Uterus (tissue), 4 donors: Measurements from ENCODE around the gene CAMK2A. TPM values are rescaled to one million over a fixed set of nuclear protein-coding genes. Genes with fewer than 3 reads are reported as not detected.

Experiments
- DNase-seq, 2 donors: peaks; one replicate each; pipeline ENCODE4 v3.0.0-alpha.2; 2019 to 2020
- H3K27ac ChIP-seq, 2 donors: fragments of 200-600 bp; sonication (generic); 1 replicate in 1 of 2; 2 replicates in 1 of 2; pipeline ENCODE4 v1.5.1; 2016 to 2018
- H3K27me3 ChIP-seq, 2 donors: fragments of 200-600 bp; sonication (generic); one replicate each; pipeline ENCODE4 v1.5.1; 2018 to 2019; ENCODE audit warnings: control low read depth in 1 of 2
- H3K36me3 ChIP-seq, 2 donors: fragments of 200-600 bp; sonication (generic); one replicate each; pipeline ENCODE4 v1.5.1; 2019; ENCODE audit warnings: control low read depth in 1 of 2
- H3K4me1 ChIP-seq, 2 donors: fragments of 200-600 bp; sonication (generic); one replicate each; pipeline ENCODE4 v1.5.1; 2018 to 2019; ENCODE audit warnings: control low read depth in 1 of 2
- H3K4me3 ChIP-seq, 2 donors: fragments of 200-600 bp; sonication (generic); 1 replicate in 1 of 2; 2 replicates in 1 of 2; pipeline ENCODE4 v1.5.1; 2018 to 2019; ENCODE audit warnings: mild to moderate bottlenecking in 1 of 2
- H3K9me3 ChIP-seq, 2 donors: fragments of 200-600 bp; sonication (generic); one replicate each; pipeline ENCODE4 v1.5.1; 2019; ENCODE audit warnings: control low read depth in 1 of 2
- CTCF ChIP-seq, 4 experiments: fragments of 200-600 bp in 2 of 4; fragments of 450-650 bp in 2 of 4; sonication (generic) in 2 of 4; IDR thresholded peaks; one replicate each; pipeline ENCODE4 v1.5.1; 2016 to 2019; ENCODE audit warnings: antibody characterized with exemption in 4 of 4, mild to moderate bottlenecking in 2 of 4, moderate library complexity in 1 of 4
- POLR2A ChIP-seq, 2 donors: fragments of 450-650 bp; IDR thresholded peaks; one replicate each; pipeline ENCODE4 v1.6.1; 2016; ENCODE audit warnings: antibody characterized with exemption in 2 of 2, mild to moderate bottlenecking in 1 of 2, moderate library complexity in 1 of 2
- intact Hi-C: fragments of 100-400 bp; cut with DNase I; formaldehyde crosslinking; loops from one replicate; pipeline ENCODE4 v1.15.1; 2023; ENCODE audit warnings: low total_unique reads
- total RNA-seq, 4 donors: library from RNA; depleted of rRNA in 3 of 4; stranded (reverse); fragments of >200 nt in 3 of 4; gene quantifications; one replicate each; pipeline versions ENCODE4 v1.1.0 to v1.2.4, GENCODE V29; 2014 to 2023
- donor health status: DM: yes; HTN: yes; CAD: no.

The CAMK2A gene
- total RNA-seq, 4 donors from 2014 or later = under 0.01 to 23.7 (median 4.3) TPM

- DNase-seq = no peak
- Histone ChIP-seq H3K36me3 (no peaks in the 10 kb centered on the region), H3K27me3 (no peaks in the 10 kb centered on the region), H3K4me1 (peaks cover 0 to 4% of the 10 kb centered on the region in 2 donors), H3K27ac (no peak overlapping the region), H3K9me3 (no peaks in the 10 kb centered on the region), H3K4me3 (no peak overlapping the region)
- no peak for TF ChIP-seq POLR2A (IDR thresholded peaks at IDR 0.05)
- no peak for TF ChIP-seq CTCF (IDR thresholded peaks at IDR 0.05)
- intact Hi-C loops = no loop called here
These were observed 19.7 kb upstream of the CAMK2A start for GRCh38 chr5:150309101-150309885.

- Histone ChIP-seq H3K27me3 (no peaks in the 10 kb centered on the region), H3K4me3 (no peak overlapping the region), H3K4me1 (peaks cover 2 to 4% of the 10 kb centered on the region in 2 donors), H3K9me3 (no peaks in the 10 kb centered on the region), H3K27ac (peak overlapping the region in 1 of 2 donors; percentile 30), H3K36me3 (no peaks in the 10 kb centered on the region)
- intact Hi-C loops = no loop called here
- TF ChIP-seq POLR2A (IDR thresholded peaks at IDR 0.05) (no peak), CTCF (IDR thresholded peaks at IDR 0.05) (no peak)
- no peak for DNase-seq
These were observed 18.2 kb upstream of the CAMK2A start for GRCh38 chr5:150307617-150308426.

- Histone ChIP-seq H3K4me3 (no peak overlapping the region), H3K9me3 (no peaks in the 10 kb centered on the region), H3K27me3 (no peaks in the 10 kb centered on the region), H3K4me1 (peaks cover 4 to 13% of the 10 kb centered on the region in 2 donors), H3K36me3 (no peaks in the 10 kb centered on the region), H3K27ac (peak overlapping the region; percentile 30 to 85)
- TF ChIP-seq POLR2A (IDR thresholded peaks at IDR 0.05) (no peak), CTCF (IDR thresholded peaks at IDR 0.05) (no peak)
- intact Hi-C loops = no loop called here
- no peak for DNase-seq
These were observed 17.2 kb upstream of the CAMK2A start for GRCh38 chr5:150306775-150307174.

- peaks cover 4 to 16% of the 10 kb centered on the region in 2 donors for H3K4me1 ChIP-seq
- no peaks in the 10 kb centered on the region for H3K9me3 ChIP-seq
These were observed 16.0 kb upstream of the CAMK2A start for GRCh38 chr5:150305557-150305956.

More at GRCh38 chr5:150305557-150305956, 16.0 kb upstream of the CAMK2A start:
- Histone ChIP-seq H3K4me3 (no peak overlapping the region), H3K36me3 (no peaks in the 10 kb centered on the region), H3K27me3 (no peaks in the 10 kb centered on the region), H3K27ac (peak overlapping the region; percentile 85 to 95)
- intact Hi-C loops = no loop called here
- TF ChIP-seq CTCF (IDR thresholded peaks at IDR 0.05) = no peak
- no peak for DNase-seq
